GM18508 (cell line): ENCODE data around the gene MFRP.

Experiments used
- ATAC-seq: cut with Tn5 transposase; IDR thresholded peaks from one replicate; pipeline ENCODE4 v1.9.1; 2021; ENCODE audit warnings: moderate number of reproducible peaks; ENCODE audit not compliant: insufficient read depth, unreplicated experiment

The MFRP gene

DNA sequence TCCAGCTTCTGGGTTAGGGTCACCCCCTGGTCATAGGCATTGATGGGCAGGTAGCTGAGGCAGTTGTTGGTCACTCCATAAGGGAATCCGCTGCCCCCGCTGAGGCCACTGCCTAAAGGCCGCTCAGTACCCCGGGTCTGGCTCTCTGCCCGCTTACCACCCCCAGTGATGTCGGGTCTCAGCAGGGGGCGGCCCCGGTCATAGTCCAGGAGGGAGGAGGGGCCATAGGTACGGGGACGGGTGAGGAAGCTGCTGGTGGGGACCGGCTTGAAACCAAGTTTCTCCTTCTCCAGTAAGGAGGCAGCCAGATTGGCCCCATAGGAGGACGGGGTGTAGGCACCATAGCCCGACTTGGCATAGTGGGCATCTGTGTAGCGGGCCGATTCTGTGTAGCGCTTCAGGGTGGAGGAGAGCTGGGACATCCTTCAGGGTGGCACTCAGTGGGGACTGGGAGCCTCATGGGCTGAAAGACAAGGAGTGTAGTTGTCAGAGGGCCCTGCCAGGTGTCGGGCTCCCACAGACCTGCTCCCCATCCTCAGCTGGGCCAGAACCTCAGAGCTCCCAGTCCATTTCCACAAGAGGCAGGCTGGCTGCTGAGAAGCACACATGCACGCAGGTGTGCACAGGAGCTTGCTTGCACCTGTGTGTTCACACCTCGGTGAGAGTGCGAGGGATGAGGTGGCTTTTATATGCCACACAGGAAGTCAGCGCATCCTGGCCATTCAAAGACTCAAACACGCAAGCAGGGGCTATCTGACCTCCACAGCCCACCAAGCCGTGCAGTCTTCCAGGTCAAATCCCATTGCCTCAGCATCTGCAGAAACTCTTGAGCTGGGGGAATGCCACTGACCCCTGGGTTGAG lies 26.8 kb upstream of the MFRP start:
- ATAC-seq = no peak

- no peak for ATAC-seq
Measured at GRCh38 chr11:119372260-119373058, 26.0 kb upstream of the MFRP start.

DNA sequence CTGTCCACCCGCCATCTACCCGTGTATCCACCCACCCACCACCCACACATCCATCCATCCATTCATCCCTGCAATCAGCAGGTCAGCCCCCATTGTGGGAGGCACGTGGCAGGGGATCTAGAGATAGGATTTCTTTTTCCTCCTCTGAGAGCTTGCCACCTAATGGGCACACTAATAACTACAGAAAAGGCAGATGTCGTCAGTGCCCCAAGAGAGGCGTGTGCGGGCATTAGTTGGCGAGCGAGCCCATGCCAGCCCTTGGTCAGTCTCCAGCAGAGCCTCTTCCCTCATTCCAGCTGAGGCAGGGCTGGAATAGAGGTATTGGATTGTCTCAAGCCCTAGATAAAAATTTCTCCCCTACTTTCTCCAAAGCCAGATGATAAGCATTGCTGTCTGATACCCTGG lies 25.3 kb upstream of the MFRP start:
- no peak for ATAC-seq

DNA sequence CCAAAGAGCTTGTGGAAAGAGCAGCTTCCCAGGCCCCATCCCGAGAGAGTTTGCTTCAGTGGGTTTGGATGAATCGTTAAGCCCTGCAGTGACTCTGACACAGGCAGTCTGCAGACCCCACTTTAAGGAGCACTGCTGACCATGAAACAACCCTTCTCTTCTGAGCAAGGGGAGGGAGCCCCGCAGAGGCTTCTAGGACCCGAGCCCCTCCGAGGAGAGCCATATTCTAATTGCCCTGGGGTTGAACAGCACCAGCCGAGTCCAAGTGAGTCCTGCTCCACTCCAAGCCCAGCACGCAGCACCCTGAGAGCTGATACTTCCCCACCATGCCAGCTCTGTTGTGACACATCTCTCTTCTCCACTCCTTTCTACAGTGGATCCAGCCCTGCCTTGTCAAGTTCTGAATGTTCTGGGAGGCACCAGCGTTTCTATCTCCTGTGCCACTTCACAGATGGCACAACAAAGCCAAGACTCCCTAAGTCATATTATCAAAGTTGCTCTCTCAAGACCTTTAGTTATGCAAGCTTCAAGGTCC lies 24.6 kb upstream of the MFRP start:
- no peak for ATAC-seq

DNA sequence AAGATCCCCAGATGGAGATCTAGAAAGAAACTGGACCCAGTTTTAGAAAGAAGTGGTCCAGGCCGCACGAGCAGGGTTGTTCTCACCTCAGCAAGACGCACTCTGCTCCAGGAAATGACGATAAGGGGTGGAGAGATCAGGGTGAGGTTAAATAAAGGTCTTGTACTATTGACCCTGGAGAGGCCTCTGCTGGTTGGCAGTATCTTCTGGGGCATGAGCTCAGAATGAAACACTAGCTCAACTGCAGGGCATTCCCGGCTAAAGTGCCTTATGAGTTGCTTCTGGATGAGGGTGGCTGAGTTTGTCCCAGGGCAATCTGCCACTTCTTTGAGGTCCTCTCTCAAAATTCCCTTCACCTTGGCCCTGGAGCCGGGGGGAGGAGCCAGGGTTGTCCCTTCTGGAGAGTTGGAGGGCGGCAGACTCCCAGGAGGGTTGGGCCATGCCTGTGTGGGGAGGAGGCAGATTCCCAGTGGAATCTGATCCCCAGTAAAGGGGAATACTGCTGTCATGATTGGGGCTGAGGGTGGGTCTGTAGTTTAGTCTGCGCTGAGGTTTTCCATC lies 24.1 kb upstream of the MFRP start:
- ATAC-seq = no peak

DNA sequence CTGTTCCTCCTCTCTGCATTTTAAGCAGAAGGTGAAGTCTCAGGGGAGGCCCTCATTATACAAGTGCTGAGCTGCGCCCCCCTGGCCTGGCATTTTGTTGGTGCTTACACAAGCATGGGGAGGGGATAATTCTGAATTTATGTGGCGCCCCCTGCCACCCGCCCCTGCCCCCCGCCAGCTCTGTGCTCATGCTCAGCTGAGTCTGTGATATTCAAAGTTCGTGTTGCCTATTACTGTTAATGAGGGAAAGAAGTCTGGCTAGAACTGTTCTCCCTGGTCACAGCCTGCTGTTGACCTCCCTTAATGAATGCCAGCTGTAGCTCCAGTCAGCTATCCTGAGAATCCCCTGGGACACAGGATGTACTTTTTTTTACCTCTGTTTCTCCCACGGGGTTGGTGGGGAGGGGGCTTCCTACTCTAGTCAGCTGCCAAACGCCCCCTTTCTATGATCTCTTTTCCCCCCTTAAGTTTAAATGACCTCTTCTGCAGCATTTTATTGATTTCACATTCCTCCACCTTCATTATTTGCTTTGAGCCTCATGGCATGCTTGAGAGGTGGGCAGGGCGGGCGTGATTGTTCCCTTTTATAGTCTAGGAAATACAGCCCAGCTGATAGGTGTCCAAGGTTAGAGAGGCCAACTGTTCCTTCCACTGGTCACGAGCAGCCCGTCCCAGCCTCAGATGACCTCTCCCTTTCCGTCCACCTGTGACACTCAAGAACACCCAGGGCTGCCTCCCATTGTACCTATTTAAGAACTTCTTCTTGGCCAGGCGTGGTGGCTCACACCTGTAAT lies 22.8 kb upstream of the MFRP start:
- no peak for ATAC-seq

DNA sequence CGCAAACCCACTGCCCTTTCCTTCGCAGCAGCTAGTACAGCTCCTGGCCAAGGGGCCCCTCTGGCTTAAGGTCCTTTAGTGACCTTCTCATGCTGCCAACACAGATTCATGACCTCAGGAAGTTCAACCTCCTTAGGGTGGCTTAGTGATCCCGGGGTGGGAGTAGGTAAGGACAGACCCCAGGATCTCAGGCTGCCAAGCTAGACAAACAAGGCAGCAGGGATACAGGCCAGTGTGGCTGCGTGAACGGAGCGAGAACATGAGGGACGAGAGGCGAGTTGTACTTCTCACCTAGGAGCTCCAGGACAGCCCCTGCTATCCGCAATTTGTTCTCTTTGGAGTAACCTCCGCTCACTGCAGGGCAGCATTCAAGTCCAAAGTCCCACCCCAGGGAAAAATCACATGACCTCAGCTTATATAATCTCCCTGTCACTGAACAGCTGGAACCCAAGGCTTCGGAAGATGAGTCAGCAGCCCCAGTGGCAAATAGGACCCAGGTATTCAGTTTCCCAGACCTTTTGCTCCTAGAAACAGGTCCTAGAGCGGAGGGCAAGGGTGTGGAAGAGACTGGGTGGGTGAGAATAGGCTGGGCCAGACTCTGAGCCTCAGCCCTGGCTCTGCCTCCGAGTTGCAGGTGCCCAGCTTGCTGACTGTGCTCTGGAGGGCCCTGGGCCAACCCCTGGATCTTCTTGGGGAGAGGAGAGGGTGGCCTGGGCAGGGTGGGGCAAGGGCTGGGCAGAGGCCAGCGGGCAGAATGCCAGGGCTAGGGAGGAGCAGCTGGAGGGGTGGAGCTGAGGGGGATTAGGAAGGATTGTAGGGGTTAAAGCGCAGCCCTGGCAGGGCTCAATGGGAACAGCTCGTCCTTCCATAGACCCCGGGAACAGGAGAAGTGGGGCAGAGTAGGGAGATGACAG lies 21.9 kb upstream of the MFRP start:
- ATAC-seq = no peak

DNA sequence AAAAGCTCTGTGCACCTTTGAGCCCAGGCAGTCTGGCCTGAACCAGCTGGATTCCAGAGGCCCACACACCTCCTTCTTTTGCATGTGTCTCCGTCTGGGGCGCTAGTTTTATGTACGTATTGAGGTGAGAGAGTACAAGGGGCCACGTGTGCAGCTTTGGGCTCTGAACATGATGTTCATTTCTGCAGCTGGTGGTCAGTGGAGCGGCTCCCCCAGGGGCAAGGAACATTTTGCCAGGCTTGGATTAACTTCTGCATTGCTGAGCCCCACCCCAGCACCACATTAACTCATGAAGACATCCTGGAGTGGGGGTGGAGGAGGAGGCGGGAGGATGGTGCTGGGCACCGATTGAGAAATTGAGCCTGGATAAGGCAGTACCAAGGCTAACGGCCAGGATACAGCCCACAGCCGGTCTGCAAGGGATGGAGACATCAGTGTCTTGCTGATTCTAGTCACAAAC lies 21.2 kb upstream of the MFRP start:
- no peak for ATAC-seq

DNA sequence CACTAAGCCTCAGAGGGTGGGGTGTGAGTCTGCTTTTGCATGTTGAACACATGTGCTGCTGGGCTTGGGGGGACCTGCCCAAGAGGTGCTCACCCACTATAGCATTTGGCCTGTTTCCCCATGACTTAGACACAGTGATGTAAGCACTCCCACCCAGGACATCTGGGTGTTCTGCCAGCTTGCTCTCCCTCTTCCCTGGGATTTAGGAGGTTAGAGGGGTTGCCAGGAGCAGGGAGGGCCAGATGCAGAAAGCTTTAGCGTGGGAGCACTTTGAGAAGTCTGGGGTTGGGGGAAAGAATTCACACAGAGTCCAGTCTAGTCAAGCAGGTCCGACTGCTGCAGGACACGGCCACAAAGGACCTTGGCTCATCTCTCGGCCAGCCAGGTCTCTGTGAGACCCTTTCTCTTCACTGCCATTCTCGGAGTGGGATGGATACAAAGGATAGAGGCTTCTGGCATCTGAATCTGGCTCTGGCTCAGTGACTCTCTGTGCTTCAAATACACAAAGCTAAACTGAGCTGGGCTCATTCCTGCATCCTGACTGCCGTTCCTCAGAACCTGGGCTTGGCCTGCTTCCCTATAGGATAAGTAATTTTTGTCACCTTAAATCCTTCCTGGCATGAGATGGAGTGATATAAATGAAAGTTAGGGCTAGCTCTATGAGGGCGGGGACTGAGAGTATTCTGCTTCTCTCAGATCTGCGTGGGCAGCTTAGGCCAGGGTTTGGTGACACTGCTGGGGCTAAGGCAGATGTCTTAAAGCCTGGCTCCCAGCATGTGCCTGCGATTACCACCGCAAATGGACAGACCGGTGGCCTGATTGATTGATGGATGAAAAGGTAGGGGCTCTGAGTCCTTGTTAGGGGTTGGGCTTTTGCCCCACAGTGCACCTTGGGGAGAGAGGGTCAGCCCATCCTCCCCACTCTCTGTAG lies 20.4 kb upstream of the MFRP start:
- ATAC-seq = no peak

GRCh38 chr11:119365071-119365591 lies 18.6 kb upstream of the MFRP start:
- ATAC-seq = no peak

GRCh38 chr11:119363851-119364590 lies 17.5 kb upstream of the MFRP start:
- no peak for ATAC-seq

DNA sequence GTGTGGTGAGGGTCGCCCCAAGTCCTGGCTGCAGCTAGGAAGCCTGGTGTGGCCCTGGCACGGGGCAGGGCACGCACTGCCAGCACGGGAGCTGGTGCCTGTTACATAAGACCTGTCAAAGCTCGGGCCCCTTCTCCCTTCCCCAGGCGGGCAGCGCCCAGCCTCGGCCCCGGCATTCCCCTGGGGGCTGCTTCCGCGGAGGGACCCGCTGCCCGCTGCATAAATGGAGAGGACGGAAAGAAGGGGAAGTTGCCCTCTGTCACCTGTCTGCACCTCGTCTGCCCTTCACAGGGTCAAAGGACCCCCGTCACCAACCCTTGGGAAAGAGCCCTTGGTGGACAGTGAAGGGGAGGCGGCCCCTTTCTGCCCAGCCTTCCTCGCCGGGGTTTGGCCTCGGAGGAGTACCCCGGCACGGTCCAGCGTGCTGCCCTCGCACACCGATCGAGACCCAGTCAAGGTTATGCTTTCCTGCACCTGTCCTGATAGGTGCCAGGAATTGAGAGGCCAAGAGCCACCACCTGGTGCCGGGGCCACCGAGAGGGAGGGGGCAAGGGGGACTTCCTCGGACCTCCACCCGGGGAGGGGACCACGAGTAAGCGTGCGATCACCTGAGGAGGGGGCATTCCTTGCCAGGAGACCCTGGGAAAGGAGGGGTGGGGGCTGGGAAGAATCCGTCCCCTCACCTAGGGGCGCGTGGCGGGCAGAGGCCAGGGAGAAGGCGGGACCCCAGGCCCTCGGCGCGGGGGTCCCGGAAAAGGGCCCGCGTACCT lies 16.8 kb upstream of the MFRP start:
- no peak for ATAC-seq

- no peak for ATAC-seq
Measured at GRCh38 chr11:119362741-119363080, 16.2 kb upstream of the MFRP start.

- ATAC-seq = no peak
Measured at GRCh38 chr11:119361941-119362725, 15.6 kb upstream of the MFRP start.

DNA sequence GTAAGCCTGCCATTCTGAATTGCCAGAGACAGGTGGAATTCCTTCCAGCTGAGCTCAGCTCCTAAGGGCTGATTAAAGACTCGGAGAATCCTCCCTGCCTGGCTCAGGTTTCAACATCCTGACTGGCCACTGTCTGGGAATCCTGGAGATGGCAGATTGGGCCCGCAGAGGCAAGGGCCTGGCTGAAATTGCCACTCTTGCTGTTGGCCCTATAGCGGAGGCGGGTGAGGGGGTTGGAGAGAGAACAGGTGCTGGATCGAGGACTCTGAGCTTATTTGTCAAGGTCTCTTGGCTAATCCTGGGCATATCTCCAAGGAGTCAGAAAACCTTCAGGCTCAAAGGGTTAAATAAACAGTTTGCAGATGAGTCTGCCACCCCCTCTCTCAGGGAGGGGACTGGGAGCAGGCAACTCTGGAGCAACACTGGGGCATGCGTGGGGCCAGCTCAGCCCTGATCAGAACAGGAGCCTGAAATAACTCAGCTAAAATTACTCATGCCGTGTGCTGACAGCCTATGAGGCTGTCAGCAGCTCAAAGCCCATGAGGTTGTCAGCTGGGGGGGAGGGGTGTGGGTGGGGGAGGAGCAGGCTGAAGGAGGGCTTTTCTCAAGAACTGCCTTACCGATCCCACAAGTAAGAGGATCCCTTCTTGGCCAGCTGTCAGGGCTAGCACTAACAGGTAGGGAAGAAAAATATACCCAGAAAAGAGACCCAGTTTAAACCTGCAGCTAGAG lies 14.7 kb upstream of the MFRP start:
- no peak for ATAC-seq
